Upper lobe of left lung (tissue), 6 donors: Measurements from ENCODE around the gene WARS2. TPM values are rescaled to one million over a fixed set of nuclear protein-coding genes. Genes with fewer than 3 reads are reported as not detected.
A peak's percentile ranks its signal among the peaks of the same experiment; 100 is the strongest.

Experiments used
- ATAC-seq, 2 donors: fragments of 200-7000 bp; cut with Tn5 transposase; one replicate each; pipeline ENCODE4 v1.9.1; 2022; ENCODE audit warnings: mild to moderate bottlenecking in 2 of 2, moderate library complexity in 2 of 2; ENCODE audit not compliant: low FRiP score in 2 of 2
- DNase-seq, 2 donors: peaks; one replicate each; pipeline ENCODE4 v3.0.0-alpha.2; 2019 to 2020
- H3K27ac ChIP-seq, 4 donors: fragments of 200-600 bp; sonication (generic); one replicate each; pipeline ENCODE4 v1.5.1; 2016 to 2019
- H3K27me3 ChIP-seq, 4 donors: fragments of 200-600 bp; sonication (generic); one replicate each; pipeline ENCODE4 v1.5.1; 2017 to 2019
- H3K36me3 ChIP-seq, 4 donors: fragments of 200-600 bp; sonication (generic); one replicate each; pipeline ENCODE4 v1.5.1; 2016 to 2019
- H3K4me1 ChIP-seq, 4 donors: fragments of 200-600 bp; sonication (generic); one replicate each; pipeline ENCODE4 v1.5.1; 2018 to 2019
- H3K4me3 ChIP-seq, 4 donors: fragments of 200-600 bp; sonication (generic); one replicate each; pipeline ENCODE4 v1.5.1; 2017 to 2019; ENCODE audit warnings: mild to moderate bottlenecking in 2 of 4, moderate library complexity in 1 of 4
- H3K9me3 ChIP-seq, 4 donors: fragments of 200-600 bp; sonication (generic); one replicate each; pipeline ENCODE4 v1.5.1; 2018 to 2019
- CTCF ChIP-seq, 6 experiments: fragments of 450-650 bp in 4 of 6; fragments of 200-600 bp in 2 of 6; sonication (generic) in 2 of 6; IDR thresholded peaks; one replicate each; pipeline ENCODE4 v1.5.1; 2016 to 2019; ENCODE audit warnings: antibody characterized with exemption in 6 of 6
- EP300 ChIP-seq, 4 donors: sonication (generic); formaldehyde crosslinking; IDR thresholded peaks; one replicate each; pipeline ENCODE4 v1.5.1; 2017; ENCODE audit warnings: antibody characterized with exemption in 4 of 4, control low read depth in 2 of 4
- POLR2A ChIP-seq, 4 donors: fragments of 450-650 bp; IDR thresholded peaks; one replicate each; pipeline ENCODE4 v1.5.1; 2016 to 2017; ENCODE audit warnings: antibody characterized with exemption in 4 of 4, mild to moderate bottlenecking in 2 of 4
- POLR2AphosphoS5 ChIP-seq, 2 donors: sonication (generic); formaldehyde crosslinking; IDR thresholded peaks; one replicate each; pipeline ENCODE4 v1.5.1; 2017; ENCODE audit warnings: antibody characterized with exemption in 2 of 2
- WGBS, 2 donors: methylation state at CpG; one replicate each; pipeline ENCODE4 v1.1.5; 2017 to 2018; 5-methylcytosine and 5-hydroxymethylcytosine counted together
- total RNA-seq, 6 donors: library from RNA; depleted of rRNA in 4 of 6; stranded (reverse); fragments of >200 nt in 4 of 6; gene quantifications; one replicate each; pipeline versions ENCODE4 v1.1.0 to v1.2.1, GENCODE V29; 2016 to 2021
- donor health status: DM: no; HTN: no; CAD: no; lungs with moderate emphysema.
- donor health status: DM: no; HTN: yes; CAD: no; lungs with severe emphysema.

The WARS2 gene
- total RNA-seq, 6 donors from 2014 or later, result 6.3 to 20.5 (median 13.5) TPM

GRCh38 chr1:118984722-118985639 lies 155.5 kb downstream of the WARS2 start:
- ATAC-seq, result no peak
- peaks cover 4 to 88% (median 50%) of the 10 kb centered on the region in 4 donors for H3K27me3 ChIP-seq
- 20 to 29% methylated on average over 47 to 48 of the region's 48 CpGs for WGBS, 2 donors
- H3K36me3 ChIP-seq, result no peaks in the 10 kb centered on the region
- H3K9me3 ChIP-seq, result no peaks in the 10 kb centered on the region
- TF ChIP-seq CTCF (IDR thresholded peaks at IDR 0.05), result no peak
- TF ChIP-seq EP300 (IDR thresholded peaks at IDR 0.05), result no peak
- no peak for TF ChIP-seq POLR2AphosphoS5 (IDR thresholded peaks at IDR 0.05)
- TF ChIP-seq POLR2A (IDR thresholded peaks at IDR 0.05), result no peak
- peak in 1 of 2 donors; percentile 50 for DNase-seq
- H3K4me1 ChIP-seq, result peaks cover 21 to 52% (median 28%) of the 10 kb centered on the region in 4 donors
- H3K27ac ChIP-seq, result no peak overlapping the region
- H3K4me3 ChIP-seq, result peak overlapping the region in 3 of 4 donors; percentile 6 to 38 (median 37)

DNA sequence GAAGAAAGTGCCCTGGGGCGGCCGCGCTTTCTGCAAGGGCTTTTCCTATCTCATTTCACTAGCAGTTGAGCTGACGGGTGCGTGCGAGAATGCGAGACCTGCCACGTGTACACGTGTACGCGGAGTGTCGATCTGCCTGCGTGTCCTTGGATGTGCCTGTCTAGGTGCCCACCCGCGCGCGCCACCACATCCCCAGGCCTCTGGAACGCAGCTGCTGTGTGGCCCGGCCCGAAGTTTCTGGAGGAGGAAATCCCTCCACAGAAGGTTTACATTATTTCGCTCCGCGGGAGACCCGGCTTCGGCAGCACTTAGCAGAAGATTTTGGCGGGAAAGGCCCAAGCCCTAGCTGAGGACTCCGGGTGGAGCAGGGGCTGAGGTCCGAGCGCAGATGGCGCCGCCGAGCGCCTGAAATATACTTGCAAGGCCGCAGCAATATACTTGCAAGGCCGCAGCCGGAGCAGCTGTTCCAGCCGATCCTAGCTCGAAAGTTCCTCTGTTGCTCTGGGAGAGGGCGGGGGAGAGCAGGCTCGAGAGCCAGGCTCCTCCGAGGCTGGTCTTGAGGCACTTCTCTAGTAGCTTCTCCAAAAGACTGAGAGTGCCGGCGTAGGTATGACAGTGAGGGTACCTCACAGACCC lies 156.2 kb downstream of the WARS2 start:
- Histone ChIP-seq H3K4me1 (peaks cover 28 to 60% (median 35%) of the 10 kb centered on the region in 4 donors), H3K4me3 (peak overlapping the region in 3 of 4 donors; percentile 6 to 38 (median 37)), H3K27ac (no peak overlapping the region), H3K27me3 (peaks cover 4 to 90% (median 49%) of the 10 kb centered on the region in 4 donors), H3K36me3 (no peaks in the 10 kb centered on the region), H3K9me3 (no peaks in the 10 kb centered on the region)
- peak in 1 of 2 donors; percentile 72 for DNase-seq
- 22 to 32% methylated on average over 11 to 43 of the region's 43 CpGs for WGBS, 2 donors
- ATAC-seq, result peak in 1 of 2 donors; percentile 60
- TF ChIP-seq POLR2AphosphoS5 (IDR thresholded peaks at IDR 0.05) (no peak), CTCF (IDR thresholded peaks at IDR 0.05) (no peak), POLR2A (IDR thresholded peaks at IDR 0.05) (no peak), EP300 (IDR thresholded peaks at IDR 0.05) (no peak)

DNA sequence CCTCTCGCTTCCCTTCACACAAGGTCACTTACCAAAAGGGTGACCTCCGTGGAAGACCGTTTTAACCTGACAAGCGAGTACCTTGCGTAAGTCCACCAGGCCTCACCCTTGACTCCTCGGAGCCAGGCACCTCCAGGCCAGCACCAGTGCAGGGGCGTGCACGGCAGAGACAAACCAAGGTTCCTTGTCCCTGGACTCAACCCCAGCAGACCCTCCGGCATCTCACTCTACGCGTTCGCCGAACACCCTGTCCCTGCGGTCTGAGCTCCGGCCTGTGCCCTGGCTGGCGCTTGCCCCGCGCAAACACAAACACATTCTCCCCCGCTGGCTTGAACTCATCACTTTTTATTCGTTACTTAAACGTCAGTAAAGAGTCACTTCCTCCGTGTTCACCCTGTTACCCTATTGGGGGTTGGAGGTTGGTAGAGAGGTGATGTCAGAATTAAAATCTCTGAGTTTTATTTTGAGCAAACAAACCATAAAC lies 156.9 kb downstream of the WARS2 start:
- ATAC-seq, result no peak

More for the DNA sequence above, 156.9 kb downstream of the WARS2 start:
- TF ChIP-seq EP300 (IDR thresholded peaks at IDR 0.05), result no peak
- TF ChIP-seq CTCF (IDR thresholded peaks at IDR 0.05), result no peak
- TF ChIP-seq POLR2A (IDR thresholded peaks at IDR 0.05), result no peak
- no peak for TF ChIP-seq POLR2AphosphoS5 (IDR thresholded peaks at IDR 0.05)
- H3K9me3 ChIP-seq, result no peaks in the 10 kb centered on the region
- peak in 1 of 2 donors; percentile 54 for DNase-seq
- peaks cover 28 to 63% (median 38%) of the 10 kb centered on the region in 4 donors for H3K4me1 ChIP-seq
- H3K36me3 ChIP-seq, result no peaks in the 10 kb centered on the region
- H3K27ac ChIP-seq, result no peak overlapping the region
- WGBS, 2 donors, result 35 to 50% methylated on average over 22 of the region's 22 CpGs
- H3K27me3 ChIP-seq, result peaks cover 2 to 91% (median 44%) of the 10 kb centered on the region in 4 donors
- no peak overlapping the region for H3K4me3 ChIP-seq
